ENCODE measurements around the gene PTMA. TPM values are rescaled to one million over a fixed set of nuclear protein-coding genes. Genes with fewer than 3 reads are reported as not detected.

Gene PTMA
- total RNA-seq, 1 donor from 2014 or later: 745 TPM

DNA sequence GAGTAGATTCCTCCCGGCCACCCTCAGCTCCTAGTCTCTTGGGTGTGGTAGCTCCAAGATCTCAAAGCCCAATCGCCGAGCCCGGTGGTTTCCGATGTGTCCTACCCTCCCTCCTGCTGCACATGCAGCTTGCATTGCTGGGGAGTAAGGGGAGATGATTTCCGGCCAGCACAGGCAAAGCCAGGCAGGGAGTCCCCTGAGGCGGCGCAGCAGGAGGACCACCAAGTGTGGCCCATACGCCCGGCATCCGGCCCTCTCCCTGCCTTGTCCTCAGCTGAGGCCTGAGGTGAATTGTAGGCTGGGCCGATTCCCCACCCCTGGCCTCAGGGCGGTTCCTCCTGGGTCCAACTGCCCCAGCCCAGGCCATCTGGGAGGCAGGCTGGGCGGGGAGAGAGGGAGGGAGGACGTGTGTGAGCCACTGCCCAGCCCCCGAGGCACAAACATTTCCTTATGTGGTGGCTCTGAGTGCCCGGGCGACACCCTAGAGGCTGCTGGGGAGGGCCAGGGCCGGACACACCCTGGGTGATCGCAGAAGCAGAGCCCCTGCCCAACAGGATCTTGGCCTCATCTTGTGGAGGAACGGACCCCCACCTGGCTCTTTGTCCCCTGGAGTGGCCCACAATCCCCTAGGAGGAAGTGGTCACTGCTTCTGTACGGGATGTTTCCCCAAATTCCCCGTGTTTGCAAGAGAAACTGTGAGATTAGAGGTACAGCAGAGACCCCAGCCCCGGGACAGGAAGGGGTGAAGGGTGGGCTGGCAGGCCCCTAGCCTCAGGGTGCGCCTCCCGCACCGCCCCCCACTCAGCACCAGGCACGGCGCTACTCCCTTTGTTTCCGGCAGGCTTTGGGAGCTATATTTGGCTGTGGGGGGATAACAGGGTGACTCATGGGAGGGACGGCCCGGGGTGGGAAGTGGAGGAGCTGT, 41.9 kb upstream of the PTMA start:
- H3K27ac ChIP-seq: peak overlapping the region; percentile 99 to 100
- DNase-seq (ENCODE audit: low spot score in 2 of 2): peak; percentile 88 to 98
- H3K36me3 ChIP-seq: no peaks in the 10 kb centered on the region
- intact Hi-C loops (cut with DNase I): loop anchor here (1.0 to 2.0 kb wide), 4 partner anchors 24 to 62 kb away; partner anchors contain the start of gene PTMA
- peak overlapping the region; percentile 57 to 68 for H3K4me3 ChIP-seq
- TF ChIP-seq CTCF (IDR thresholded peaks at IDR 0.05): no peak
- H3K4me1 ChIP-seq: peaks cover 6 to 31% of the 10 kb centered on the region in 2 donors
- H3K9me3 ChIP-seq: no peaks in the 10 kb centered on the region
- no peaks in the 10 kb centered on the region for H3K27me3 ChIP-seq

DNA sequence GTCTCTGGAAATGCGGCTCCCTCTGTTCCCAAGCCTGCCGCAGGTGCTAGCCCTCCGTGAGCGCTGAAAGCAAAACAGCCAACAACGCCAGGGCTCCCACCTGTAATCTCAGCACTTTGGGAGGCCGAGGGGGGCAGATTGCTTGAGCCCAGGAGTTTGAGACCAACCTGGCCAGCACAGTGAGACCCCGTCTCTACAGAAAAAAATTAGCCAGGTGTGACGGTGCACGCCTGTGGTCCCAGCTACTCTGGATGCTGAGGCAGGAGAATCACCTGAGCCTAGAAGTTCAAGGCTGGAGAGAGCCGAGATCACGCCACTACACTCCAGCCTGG, 41.3 kb upstream of the PTMA start:
- Histone ChIP-seq H3K36me3 (no peaks in the 10 kb centered on the region), H3K4me3 (peak overlapping the region; percentile 57 to 68), H3K27me3 (no peaks in the 10 kb centered on the region), H3K27ac (peak overlapping the region; percentile 99 to 100), H3K9me3 (no peaks in the 10 kb centered on the region), H3K4me1 (peaks cover 6 to 27% of the 10 kb centered on the region in 2 donors)
- TF ChIP-seq CTCF (IDR thresholded peaks at IDR 0.05): no peak
- no peak for DNase-seq (ENCODE audit: low spot score in 2 of 2)
- intact Hi-C loops (cut with DNase I): loop anchor here (2.0 kb wide), 1 partner anchor 62 kb away; no protein-coding TSS in a partner anchor

- intact Hi-C loops (cut with DNase I): loop anchor here (2.0 kb wide), 1 partner anchor 63 kb away; no protein-coding TSS in a partner anchor
- Histone ChIP-seq H3K4me1 (peaks cover 6 to 25% of the 10 kb centered on the region in 2 donors), H3K4me3 (peak overlapping the region in 1 of 2 donors; percentile 68), H3K27me3 (no peaks in the 10 kb centered on the region), H3K27ac (peak overlapping the region; percentile 99 to 100), H3K36me3 (no peaks in the 10 kb centered on the region), H3K9me3 (no peaks in the 10 kb centered on the region)
- DNase-seq (ENCODE audit: low spot score in 2 of 2): no peak
- no peak for TF ChIP-seq CTCF (IDR thresholded peaks at IDR 0.05)
Observed at GRCh38 chr2:231667496-231667895, 40.8 kb upstream of the PTMA start.

DNA sequence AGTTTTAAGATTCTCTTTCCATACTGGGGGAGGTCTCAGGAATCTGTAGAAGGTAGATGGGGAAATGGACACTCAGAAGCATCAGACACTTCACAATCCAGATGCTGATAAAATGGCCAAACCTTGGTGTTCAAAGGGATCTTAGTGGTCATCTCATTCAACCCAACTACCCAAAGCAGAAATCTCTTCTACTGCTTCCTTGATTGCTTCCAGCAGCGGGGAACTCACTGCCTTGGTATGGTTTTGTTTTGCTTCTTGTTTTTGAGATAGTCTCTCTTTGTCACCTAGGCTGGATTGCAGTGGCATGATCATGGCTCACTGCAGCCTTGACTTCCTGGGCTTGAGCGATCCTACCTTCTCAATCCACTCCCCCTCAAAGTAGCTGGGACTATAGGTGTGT, 39.3 kb upstream of the PTMA start:
- Histone ChIP-seq H3K4me1 (peaks cover 7 to 28% of the 10 kb centered on the region in 2 donors), H3K36me3 (no peaks in the 10 kb centered on the region), H3K4me3 (no peak overlapping the region), H3K27me3 (no peaks in the 10 kb centered on the region), H3K27ac (peak overlapping the region in 1 of 2 donors; percentile 23), H3K9me3 (no peaks in the 10 kb centered on the region)
- intact Hi-C loops (cut with DNase I): no loop called here
- no peak for DNase-seq (ENCODE audit: low spot score in 2 of 2)
- no peak for TF ChIP-seq CTCF (IDR thresholded peaks at IDR 0.05)

DNA sequence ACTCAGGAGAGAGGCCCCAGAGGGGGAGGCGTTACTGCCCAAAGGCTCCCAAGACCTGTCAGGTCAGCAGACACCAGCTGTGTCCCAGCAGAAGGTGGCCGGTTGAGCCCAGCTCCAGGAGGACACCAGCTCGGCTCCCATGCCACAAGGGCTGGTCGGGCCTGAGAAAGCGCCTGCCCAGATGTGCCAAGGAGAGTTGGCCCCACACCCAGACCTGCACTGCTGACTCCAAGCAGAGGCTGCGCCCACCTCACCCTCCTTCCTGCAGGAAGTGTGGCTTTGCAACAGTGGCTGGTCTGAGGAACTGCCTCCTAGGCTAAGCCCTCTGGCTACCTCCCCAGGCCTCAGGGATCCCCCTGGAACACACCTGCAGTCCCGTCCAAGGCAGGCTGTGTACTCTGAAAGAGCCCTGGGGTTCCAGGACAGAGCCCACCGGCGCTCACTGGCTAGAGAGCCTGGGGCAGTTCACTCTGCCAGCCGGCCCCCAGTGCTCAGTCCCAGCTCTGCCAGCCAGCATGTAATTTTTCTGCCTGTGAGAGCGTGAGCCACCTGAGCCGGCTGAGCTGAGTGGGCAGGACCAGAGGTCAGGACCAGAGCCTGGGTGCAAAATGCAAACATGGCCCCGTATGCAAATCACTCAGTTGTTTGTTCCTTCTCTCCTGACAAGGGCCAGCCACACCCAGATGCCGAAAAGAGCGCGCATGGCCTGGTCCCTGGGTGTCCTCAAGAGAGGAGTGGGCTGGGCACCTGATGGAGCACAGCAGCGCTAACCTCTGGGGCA, 36.9 kb upstream of the PTMA start:
- no peak for TF ChIP-seq CTCF (IDR thresholded peaks at IDR 0.05)
- intact Hi-C loops (cut with DNase I): no loop called here
- Histone ChIP-seq H3K9me3 (no peaks in the 10 kb centered on the region), H3K27me3 (no peaks in the 10 kb centered on the region), H3K27ac (peak overlapping the region; percentile 93 to 95), H3K36me3 (no peaks in the 10 kb centered on the region), H3K4me3 (no peak overlapping the region), H3K4me1 (peaks cover 13 to 32% of the 10 kb centered on the region in 2 donors)
- no peak for DNase-seq (ENCODE audit: low spot score in 2 of 2)

Measured in ascending aorta (tissue), 2 donors.